ENCODE measurements around the gene CRACR2A.

Gene CRACR2A

GRCh38 chr12:3712209-3712992 lies 40.5 kb downstream of the CRACR2A start:
- DNase-seq (ENCODE audit: low read depth, low spot score) = no peak

GRCh38 chr12:3705354-3705675 lies 47.6 kb downstream of the CRACR2A start:
- no peak for DNase-seq (ENCODE audit: low read depth, low spot score)
- no peak for TF ChIP-seq CTCF (IDR thresholded peaks at IDR 0.05; ENCODE audit: low read depth, low read length)
- H3K4me3 ChIP-seq (ENCODE audit: low read depth, low read length) = no peak overlapping the region
- in situ Hi-C loops (cut with HindIII; ENCODE audit: low sequenced_read_pairs) = no loop called here

More at GRCh38 chr12:3712209-3712992, 40.5 kb downstream of the CRACR2A start:
- in situ Hi-C loops (cut with HindIII; ENCODE audit: low sequenced_read_pairs) = no loop called here
- H3K4me3 ChIP-seq (ENCODE audit: low read depth, low read length) = no peak overlapping the region
- no peak for TF ChIP-seq CTCF (IDR thresholded peaks at IDR 0.05; ENCODE audit: low read depth, low read length)

- DNase-seq (ENCODE audit: low read depth, low spot score) = peak; percentile 60
- H3K4me3 ChIP-seq (ENCODE audit: low read depth, low read length) = no peak overlapping the region
- no peak for TF ChIP-seq CTCF (IDR thresholded peaks at IDR 0.05; ENCODE audit: low read depth, low read length)
- in situ Hi-C loops (cut with HindIII; ENCODE audit: low sequenced_read_pairs) = no loop called here
These were observed 48.2 kb downstream of the CRACR2A start for GRCh38 chr12:3704512-3705353.

GRCh38 chr12:3700861-3701260 lies 52.0 kb downstream of the CRACR2A start:
- TF ChIP-seq CTCF (IDR thresholded peaks at IDR 0.05; ENCODE audit: low read depth, low read length) = no peak
- H3K4me3 ChIP-seq (ENCODE audit: low read depth, low read length) = no peak overlapping the region
- in situ Hi-C loops (cut with HindIII; ENCODE audit: low sequenced_read_pairs) = no loop called here
- peak; percentile 30 for DNase-seq (ENCODE audit: low read depth, low spot score)

- H3K4me3 ChIP-seq (ENCODE audit: low read depth, low read length) = no peak overlapping the region
- TF ChIP-seq CTCF (IDR thresholded peaks at IDR 0.05; ENCODE audit: low read depth, low read length) = no peak
- DNase-seq (ENCODE audit: low read depth, low spot score) = peak; percentile 92
- in situ Hi-C loops (cut with HindIII; ENCODE audit: low sequenced_read_pairs) = no loop called here
These were observed 54.5 kb downstream of the CRACR2A start for GRCh38 chr12:3698218-3698974.

GRCh38 chr12:3697311-3697870 lies 55.5 kb downstream of the CRACR2A start:
- no peak for TF ChIP-seq CTCF (IDR thresholded peaks at IDR 0.05; ENCODE audit: low read depth, low read length)
- H3K4me3 ChIP-seq (ENCODE audit: low read depth, low read length) = no peak overlapping the region
- no peak for DNase-seq (ENCODE audit: low read depth, low spot score)
- in situ Hi-C loops (cut with HindIII; ENCODE audit: low sequenced_read_pairs) = no loop called here

Data from astrocyte of the spinal cord (primary cell).